Transverse colon (tissue), 4 donors: ENCODE measurements around the gene AGPAT3. TPM values are rescaled to one million over a fixed set of nuclear protein-coding genes. Genes with fewer than 3 reads are reported as not detected.

Experiments used
- DNase-seq: peaks from one replicate; pipeline ENCODE4 v3.0.0-alpha.2; 2019
- H3K27ac ChIP-seq, 4 donors: fragments of 200-600 bp; sonication (generic); 2 replicates each; pipeline ENCODE4 v1.5.1; 2016 to 2018; ENCODE audit warnings: inconsistent platforms in 4 of 4
- H3K27me3 ChIP-seq: fragments of 200-600 bp; sonication (generic); 2 replicates; pipeline ENCODE4 v1.5.1; 2017; ENCODE audit warnings: inconsistent platforms
- H3K36me3 ChIP-seq, 4 donors: fragments of 200-600 bp; sonication (generic); 2 replicates each; pipeline ENCODE4 v1.5.1; 2017 to 2019; ENCODE audit warnings: inconsistent platforms in 4 of 4
- H3K4me1 ChIP-seq, 4 donors: fragments of 200-600 bp; sonication (generic); 2 replicates each; pipeline ENCODE4 v1.5.1; 2017 to 2020; ENCODE audit warnings: inconsistent platforms in 4 of 4
- H3K4me3 ChIP-seq, 4 donors: fragments of 200-600 bp; sonication (generic); 1 replicate in 1 of 4; 2 replicates in 3 of 4; pipeline versions ENCODE4 v1.5.1 to v1.6.1; 2017 to 2019; ENCODE audit warnings: inconsistent platforms in 4 of 4
- H3K9me3 ChIP-seq, 2 donors: fragments of 200-600 bp; sonication (generic); 2 replicates each; pipeline ENCODE4 v1.5.1; 2017 to 2019; ENCODE audit warnings: inconsistent platforms in 2 of 2
- EP300 ChIP-seq: sonication (generic); formaldehyde crosslinking; IDR thresholded peaks from one replicate; pipeline ENCODE4 v1.6.1; 2017; ENCODE audit warnings: antibody characterized with exemption, low read depth
- POLR2A ChIP-seq: fragments of 450-650 bp; IDR thresholded peaks from one replicate; pipeline ENCODE4 v1.6.1; 2016; ENCODE audit warnings: antibody characterized with exemption, mild to moderate bottlenecking, moderate library complexity
- POLR2AphosphoS5 ChIP-seq, 3 donors: sonication (generic); formaldehyde crosslinking; IDR thresholded peaks; one replicate each; pipeline ENCODE4 v1.6.1; 2016; ENCODE audit warnings: antibody characterized with exemption in 3 of 3
- WGBS, 2 donors: methylation state at CpG; one replicate each; pipeline ENCODE4 v1.1.5; 2018; ENCODE audit warnings: low coverage in 1 of 2; 5-methylcytosine and 5-hydroxymethylcytosine counted together
- in situ Hi-C, 4 donors: fragments of 200-750 bp; cut with MboI; loops; one replicate each; pipeline versions ENCODE4 v1.15.0 to v1.15.1; 2017; ENCODE audit warnings: low sequenced_read_pairs in 3 of 4, low pct_ligation_motif_present in 1 of 4, low pct_unique_long_range_greater_than_20kb in 1 of 4
- intact Hi-C: fragments of 100-400 bp; cut with DNase I; formaldehyde crosslinking; loops from one replicate; pipeline ENCODE4 v1.15.1; 2023; ENCODE audit warnings: low total_unique reads
- total RNA-seq, 4 donors: library from RNA; depleted of rRNA; stranded (reverse); fragments of >200 nt; gene quantifications; one replicate each; pipeline ENCODE4 v1.1.0, GENCODE V29; 2016
- TF ChIP-seq, protein P1 (sequence below), 5 experiments: fragments of 200-600 bp in 3 of 5; fragments of 450-650 bp in 2 of 5; sonication (generic) in 3 of 5; IDR thresholded peaks; 1 replicate in 2 of 5; 2 replicates in 3 of 5; pipeline ENCODE4 v1.5.1; 2016 to 2017; ENCODE audit warnings: antibody characterized with exemption in 5 of 5, inconsistent platforms in 3 of 5, mild to moderate bottlenecking in 2 of 5, moderate library complexity in 1 of 5

AGPAT3 gene
- total RNA-seq, 4 donors from 2014 or later, result 59.9 to 116 (median 85.3) TPM

DNA sequence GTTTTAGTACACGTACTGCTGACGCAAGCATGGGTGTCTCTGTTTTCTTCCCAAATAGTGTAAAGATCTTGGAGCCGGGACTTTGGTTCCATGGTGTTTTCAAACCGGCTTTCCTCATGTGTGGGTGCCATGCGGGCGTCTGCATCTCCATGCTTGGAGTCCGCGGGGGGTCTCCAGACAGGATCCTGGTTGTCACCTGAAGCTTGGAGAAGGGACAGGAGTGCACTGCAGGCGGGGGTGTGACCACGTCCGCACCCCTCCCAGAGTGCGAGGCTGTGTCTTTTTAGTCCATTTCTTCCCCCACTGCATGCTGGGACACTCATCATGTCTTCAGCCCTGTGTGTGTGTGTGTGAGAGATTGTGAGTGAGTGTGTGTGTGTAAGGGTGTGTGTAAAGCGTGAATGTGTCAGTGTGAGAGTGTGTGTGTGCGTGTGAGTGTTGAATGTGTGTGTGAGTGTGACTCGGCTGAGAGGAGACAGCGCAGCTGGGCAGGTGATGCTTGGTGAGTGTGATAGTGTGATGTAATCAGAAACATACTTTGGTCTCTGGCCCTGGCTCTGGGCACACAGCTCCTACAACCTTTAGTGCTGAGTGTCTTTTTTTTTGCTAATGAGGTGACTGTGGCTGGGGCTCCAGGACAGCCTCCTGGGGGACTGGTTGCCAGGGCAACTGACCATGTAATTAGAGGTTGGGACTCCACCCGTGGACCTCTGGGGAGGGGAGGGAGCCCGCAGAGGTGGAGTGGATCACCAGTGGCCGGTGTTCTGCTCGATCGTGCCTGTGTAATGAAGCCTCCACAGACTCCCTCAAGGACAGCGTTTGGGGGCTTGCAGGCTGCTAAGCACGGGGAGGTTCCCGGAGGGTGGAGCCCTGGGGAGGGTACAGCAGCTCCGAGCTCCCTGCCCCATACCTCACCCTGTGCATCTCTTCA, 55.1 kb downstream of the AGPAT3 start:
- WGBS, 2 donors, result 87 to 98% methylated on average over 12 to 25 of the region's 25 CpGs
- H3K9me3 ChIP-seq, result no peaks in the 10 kb centered on the region
- H3K36me3 ChIP-seq, result no peaks in the 10 kb centered on the region
- TF ChIP-seq POLR2A (no peak), EP300 (no peak), POLR2AphosphoS5 (IDR thresholded peaks at IDR 0.05) (no peak)
- no peak overlapping the region for H3K27ac ChIP-seq
- peaks cover 11 to 52% (median 27%) of the 10 kb centered on the region in 4 donors for H3K4me1 ChIP-seq
- in situ Hi-C loops, result no loop called here
- DNase-seq, result no peak
- H3K4me3 ChIP-seq, result no peak overlapping the region
- no peaks in the 10 kb centered on the region for H3K27me3 ChIP-seq
- intact Hi-C loops, result no loop called here

DNA sequence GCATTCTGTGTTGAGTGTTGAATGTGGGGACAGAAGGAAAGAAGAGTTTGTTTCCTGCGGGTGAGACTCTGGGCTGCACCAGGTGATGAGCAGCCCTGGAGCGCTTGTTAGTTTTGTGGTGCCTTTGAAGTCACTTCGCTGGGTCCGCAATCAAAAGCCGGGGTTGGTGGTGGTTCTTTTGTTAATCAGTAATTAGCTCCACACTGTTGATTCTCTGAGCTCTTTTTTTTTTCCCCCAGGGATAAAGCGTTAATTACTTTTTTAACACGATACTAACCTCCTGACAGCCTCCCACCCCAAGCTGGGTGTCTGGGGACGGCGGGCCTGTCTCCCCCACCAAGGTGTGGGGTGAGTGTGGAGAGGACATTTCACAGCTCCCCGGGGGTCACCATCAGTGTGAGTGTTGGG, 56.6 kb downstream of the AGPAT3 start:
- Histone ChIP-seq H3K27ac (no peak overlapping the region), H3K4me3 (no peak overlapping the region), H3K4me1 (peaks cover 6 to 48% (median 32%) of the 10 kb centered on the region in 4 donors), H3K9me3 (no peaks in the 10 kb centered on the region), H3K27me3 (no peaks in the 10 kb centered on the region), H3K36me3 (no peaks in the 10 kb centered on the region)
- WGBS, 2 donors, result 58 to 70% methylated on average over 6 to 10 of the region's 10 CpGs
- intact Hi-C loops (no loop called here), in situ Hi-C loops (no loop called here)
- no peak for TF ChIP-seq POLR2A
- TF ChIP-seq POLR2AphosphoS5 (IDR thresholded peaks at IDR 0.05), result no peak
- TF ChIP-seq, protein P1, sequence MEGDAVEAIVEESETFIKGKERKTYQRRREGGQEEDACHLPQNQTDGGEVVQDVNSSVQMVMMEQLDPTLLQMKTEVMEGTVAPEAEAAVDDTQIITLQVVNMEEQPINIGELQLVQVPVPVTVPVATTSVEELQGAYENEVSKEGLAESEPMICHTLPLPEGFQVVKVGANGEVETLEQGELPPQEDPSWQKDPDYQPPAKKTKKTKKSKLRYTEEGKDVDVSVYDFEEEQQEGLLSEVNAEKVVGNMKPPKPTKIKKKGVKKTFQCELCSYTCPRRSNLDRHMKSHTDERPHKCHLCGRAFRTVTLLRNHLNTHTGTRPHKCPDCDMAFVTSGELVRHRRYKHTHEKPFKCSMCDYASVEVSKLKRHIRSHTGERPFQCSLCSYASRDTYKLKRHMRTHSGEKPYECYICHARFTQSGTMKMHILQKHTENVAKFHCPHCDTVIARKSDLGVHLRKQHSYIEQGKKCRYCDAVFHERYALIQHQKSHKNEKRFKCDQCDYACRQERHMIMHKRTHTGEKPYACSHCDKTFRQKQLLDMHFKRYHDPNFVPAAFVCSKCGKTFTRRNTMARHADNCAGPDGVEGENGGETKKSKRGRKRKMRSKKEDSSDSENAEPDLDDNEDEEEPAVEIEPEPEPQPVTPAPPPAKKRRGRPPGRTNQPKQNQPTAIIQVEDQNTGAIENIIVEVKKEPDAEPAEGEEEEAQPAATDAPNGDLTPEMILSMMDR (IDR thresholded peaks at IDR 0.05), result no peak
- no peak for DNase-seq

DNA sequence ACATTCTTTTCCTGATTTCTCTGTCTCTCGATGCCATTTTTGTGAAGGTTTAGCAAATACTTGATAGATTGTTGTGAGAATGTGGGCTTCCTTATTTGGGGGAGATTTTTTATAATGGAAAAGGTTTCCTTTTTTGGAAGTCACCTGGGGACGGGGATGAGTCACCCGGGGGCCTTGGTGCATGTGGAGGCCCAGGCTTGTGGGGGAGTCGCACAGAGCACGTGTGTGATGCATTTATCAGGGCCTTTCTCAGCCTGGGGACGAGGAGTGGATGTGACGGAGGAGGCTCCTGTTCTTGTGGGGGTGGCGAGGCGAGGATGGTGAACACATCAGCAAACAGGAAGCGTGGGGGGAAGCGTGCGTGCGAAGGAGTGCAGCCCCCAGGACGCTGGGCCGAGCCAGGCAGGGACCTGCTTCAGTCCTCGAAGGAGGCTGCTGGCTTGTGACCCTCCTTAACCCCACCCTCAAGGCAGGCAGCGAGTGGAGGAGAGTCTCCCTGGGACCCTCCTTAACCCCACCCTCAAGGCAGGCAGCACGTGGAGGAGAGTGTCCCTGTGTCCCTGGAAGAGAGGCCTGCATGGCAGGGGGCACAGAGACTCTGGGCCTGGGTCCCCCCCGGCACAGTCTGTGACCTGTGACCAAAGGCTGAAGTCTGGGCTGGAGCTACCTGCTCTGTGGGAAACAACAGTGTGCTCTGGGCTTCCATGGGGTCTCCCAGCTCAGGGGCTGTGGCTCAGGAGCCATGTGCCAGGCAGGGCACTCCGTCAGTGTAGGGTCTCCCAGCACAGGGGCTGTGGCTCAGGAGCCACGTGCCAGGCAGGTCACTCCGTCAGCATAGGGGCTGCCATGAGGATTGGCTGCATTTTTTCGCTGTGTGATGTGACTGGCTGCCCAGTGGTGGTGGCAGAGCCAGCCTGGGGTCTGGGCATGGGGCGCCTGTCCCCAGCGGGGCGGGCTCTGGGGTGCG, 57.2 kb downstream of the AGPAT3 start:
- H3K36me3 ChIP-seq, result no peaks in the 10 kb centered on the region
- H3K4me3 ChIP-seq, result no peak overlapping the region
- TF ChIP-seq POLR2AphosphoS5 (IDR thresholded peaks at IDR 0.05), result no peak
- TF ChIP-seq EP300, result no peak
- TF ChIP-seq, protein P1 (IDR thresholded peaks at IDR 0.05), result no peak
- TF ChIP-seq POLR2A, result no peak
- in situ Hi-C loops, result no loop called here
- no peak for DNase-seq
- no peaks in the 10 kb centered on the region for H3K27me3 ChIP-seq
- peaks cover 6 to 47% (median 32%) of the 10 kb centered on the region in 4 donors for H3K4me1 ChIP-seq
- no peak overlapping the region for H3K27ac ChIP-seq
- WGBS, 2 donors, result 80 to 83% methylated on average over 1 to 27 of the region's 27 CpGs
- H3K9me3 ChIP-seq, result no peaks in the 10 kb centered on the region
- intact Hi-C loops, result no loop called here

DNA sequence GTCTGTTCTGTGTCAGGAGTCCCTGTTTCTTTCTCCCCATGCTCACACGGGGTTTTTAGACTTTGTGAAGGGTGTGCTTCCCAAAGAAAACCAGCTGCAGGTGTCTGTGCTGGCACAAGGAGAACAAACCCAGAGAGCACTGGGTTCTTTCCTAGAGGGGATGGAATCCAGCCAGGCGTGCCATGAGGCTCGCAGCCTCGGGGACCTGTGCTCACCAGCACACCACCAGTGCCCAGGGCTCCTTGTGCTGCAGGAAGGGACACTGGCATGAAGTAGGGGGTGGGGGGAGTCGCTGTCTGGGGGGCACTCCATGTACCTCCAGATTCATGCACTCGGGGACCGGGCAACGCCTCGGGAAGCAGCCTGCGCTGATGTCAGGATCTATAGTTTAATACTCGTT, 57.9 kb downstream of the AGPAT3 start:
- intact Hi-C loops (no loop called here), in situ Hi-C loops (no loop called here)
- Histone ChIP-seq H3K4me3 (no peak overlapping the region), H3K36me3 (no peaks in the 10 kb centered on the region), H3K9me3 (no peaks in the 10 kb centered on the region), H3K4me1 (peaks cover 6 to 43% (median 30%) of the 10 kb centered on the region in 4 donors), H3K27me3 (no peaks in the 10 kb centered on the region), H3K27ac (no peak overlapping the region)
- WGBS, 2 donors, result 76% methylated on average over 11 of the region's 11 CpGs; no CpG with 5 or more reads in 1 of the 2 donors
- no peak for TF ChIP-seq POLR2AphosphoS5 (IDR thresholded peaks at IDR 0.05)
- TF ChIP-seq EP300, result no peak
- no peak for TF ChIP-seq POLR2A
- TF ChIP-seq, protein P1 (IDR thresholded peaks at IDR 0.05), result no peak
- DNase-seq, result no peak
